ENCODE measurements around the gene SERINC2.

DNA sequence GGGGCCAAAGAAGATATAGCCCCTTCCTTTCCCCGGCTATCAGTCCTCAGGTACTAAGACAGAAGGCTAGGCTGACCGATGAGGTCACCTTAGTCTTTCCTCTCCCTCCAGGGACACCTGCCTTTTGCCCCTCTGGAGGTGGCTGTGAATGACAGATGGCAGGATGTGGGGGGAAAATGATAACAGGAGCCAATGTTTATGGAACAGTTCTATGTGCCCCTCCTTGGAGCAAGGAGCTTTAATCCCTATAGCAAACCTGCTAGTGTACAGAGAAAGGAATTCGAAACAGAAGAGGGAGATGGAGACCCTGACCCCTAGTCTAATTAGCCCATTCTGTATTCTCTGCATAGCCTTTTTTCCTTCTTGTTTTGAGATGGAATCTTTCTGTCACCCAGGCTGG is 28.1 kb downstream of the SERINC2 start:
- TF ChIP-seq OSR1 (CRISPR knock-in tag; IDR thresholded peaks at IDR 0.05) (no peak), RARB (CRISPR knock-in tag; IDR thresholded peaks at IDR 0.05) (no peak)
- TF ChIP-seq, protein P1, sequence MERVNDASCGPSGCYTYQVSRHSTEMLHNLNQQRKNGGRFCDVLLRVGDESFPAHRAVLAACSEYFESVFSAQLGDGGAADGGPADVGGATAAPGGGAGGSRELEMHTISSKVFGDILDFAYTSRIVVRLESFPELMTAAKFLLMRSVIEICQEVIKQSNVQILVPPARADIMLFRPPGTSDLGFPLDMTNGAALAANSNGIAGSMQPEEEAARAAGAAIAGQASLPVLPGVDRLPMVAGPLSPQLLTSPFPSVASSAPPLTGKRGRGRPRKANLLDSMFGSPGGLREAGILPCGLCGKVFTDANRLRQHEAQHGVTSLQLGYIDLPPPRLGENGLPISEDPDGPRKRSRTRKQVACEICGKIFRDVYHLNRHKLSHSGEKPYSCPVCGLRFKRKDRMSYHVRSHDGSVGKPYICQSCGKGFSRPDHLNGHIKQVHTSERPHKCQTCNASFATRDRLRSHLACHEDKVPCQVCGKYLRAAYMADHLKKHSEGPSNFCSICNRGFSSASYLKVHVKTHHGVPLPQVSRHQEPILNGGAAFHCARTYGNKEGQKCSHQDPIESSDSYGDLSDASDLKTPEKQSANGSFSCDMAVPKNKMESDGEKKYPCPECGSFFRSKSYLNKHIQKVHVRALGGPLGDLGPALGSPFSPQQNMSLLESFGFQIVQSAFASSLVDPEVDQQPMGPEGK (CRISPR knock-in tag; IDR thresholded peaks at IDR 0.05; ENCODE audit: borderline replicate concordance), result no peak
